ENCODE results near the gene RCAN1. TPM values are rescaled to one million over a fixed set of nuclear protein-coding genes. Genes with fewer than 3 reads are reported as not detected.
A peak's percentile ranks its signal among the peaks of the same experiment; 100 is the strongest.

RCAN1 gene
- total and polyA plus RNA-seq, 9 of the 15 experiments (the other 6 are each of a cell fraction or from before 2014, with no cell fraction given): 4.4 to 16.5 (median 12.3) TPM

DNA sequence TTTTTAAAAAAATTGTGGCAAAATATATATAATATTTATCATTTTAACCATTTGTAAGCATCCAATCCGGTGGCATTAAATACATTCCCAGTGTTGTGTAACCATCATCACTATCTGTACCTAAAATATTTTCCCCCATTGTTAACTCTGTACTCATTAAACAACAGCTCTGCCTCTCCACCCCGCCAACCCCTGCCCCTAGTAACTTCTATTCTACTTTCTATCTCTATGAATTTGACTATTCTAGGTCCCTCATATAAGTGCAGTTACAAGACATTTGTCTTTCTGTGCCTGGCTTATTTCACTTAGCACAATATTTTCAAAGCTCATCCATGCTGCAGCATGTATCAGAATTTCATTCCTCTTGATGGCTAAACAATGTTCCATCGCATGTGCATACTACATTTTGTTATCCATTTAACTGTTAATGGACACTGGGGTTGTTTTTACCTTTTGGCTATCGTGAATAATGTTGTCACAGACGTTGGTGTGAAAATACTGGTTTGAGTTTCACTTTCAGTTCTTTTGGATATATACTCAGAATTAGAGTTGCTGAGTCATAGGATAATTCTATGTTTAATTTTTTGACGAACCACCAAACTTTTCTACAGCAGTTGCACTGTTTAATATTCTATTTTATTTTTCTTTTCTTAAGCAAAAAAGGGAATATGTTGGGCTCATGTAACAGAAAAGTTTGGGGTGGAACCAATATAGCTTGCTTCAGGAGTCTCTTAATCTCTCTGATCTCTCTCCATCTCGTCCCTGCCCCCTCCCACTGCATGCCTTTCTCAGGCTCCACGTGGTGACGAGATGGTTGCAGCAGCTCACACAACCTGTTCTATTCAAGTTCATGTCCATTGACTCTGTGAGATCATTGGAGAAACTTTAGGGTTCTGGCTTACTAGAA lies 25.2 kb upstream of the RCAN1 start (continued):
- no peak for TF ChIP-seq ZC3H8 (IDR thresholded peaks at IDR 0.05)
- TF ChIP-seq SMC3 (conservative IDR thresholded peaks at IDR 0.05; ENCODE audit: insufficient read depth, low read depth, low read length): no peak
- TF ChIP-seq NCOA2 (IDR thresholded peaks at IDR 0.05; ENCODE audit: partially characterized antibody in 2 of 2): no peak
- TF ChIP-seq L3MBTL2 (IDR thresholded peaks at IDR 0.05): peak; percentile 95
- TF ChIP-seq ZNF77 (CRISPR knock-in tag; IDR thresholded peaks at IDR 0.05): no peak
- TF ChIP-seq, protein P1, sequence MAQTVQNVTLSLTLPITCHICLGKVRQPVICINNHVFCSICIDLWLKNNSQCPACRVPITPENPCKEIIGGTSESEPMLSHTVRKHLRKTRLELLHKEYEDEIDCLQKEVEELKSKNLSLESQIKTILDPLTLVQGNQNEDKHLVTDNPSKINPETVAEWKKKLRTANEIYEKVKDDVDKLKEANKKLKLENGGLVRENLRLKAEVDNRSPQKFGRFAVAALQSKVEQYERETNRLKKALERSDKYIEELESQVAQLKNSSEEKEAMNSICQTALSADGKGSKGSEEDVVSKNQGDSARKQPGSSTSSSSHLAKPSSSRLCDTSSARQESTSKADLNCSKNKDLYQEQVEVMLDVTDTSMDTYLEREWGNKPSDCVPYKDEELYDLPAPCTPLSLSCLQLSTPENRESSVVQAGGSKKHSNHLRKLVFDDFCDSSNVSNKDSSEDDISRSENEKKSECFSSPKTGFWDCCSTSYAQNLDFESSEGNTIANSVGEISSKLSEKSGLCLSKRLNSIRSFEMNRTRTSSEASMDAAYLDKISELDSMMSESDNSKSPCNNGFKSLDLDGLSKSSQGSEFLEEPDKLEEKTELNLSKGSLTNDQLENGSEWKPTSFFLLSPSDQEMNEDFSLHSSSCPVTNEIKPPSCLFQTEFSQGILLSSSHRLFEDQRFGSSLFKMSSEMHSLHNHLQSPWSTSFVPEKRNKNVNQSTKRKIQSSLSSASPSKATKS (CRISPR knock-in tag; IDR thresholded peaks at IDR 0.05): no peak
- TF ChIP-seq MYC (IDR thresholded peaks at IDR 0.05; ENCODE audit: low read depth, low read length): peak; percentile 97
- TF ChIP-seq MYC (CRISPR knock-in tag; IDR thresholded peaks at IDR 0.05; ENCODE audit: borderline replicate concordance, low read depth): no peak
- peak; percentile 69; the same call in 1 of the 2 replicates for TF ChIP-seq TEAD2 (tag; IDR thresholded peaks at IDR 0.05)
- no peak for TF ChIP-seq ZNF408 (CRISPR knock-in tag; IDR thresholded peaks at IDR 0.05; ENCODE audit: low read depth)
- TF ChIP-seq ZFPM2 (CRISPR knock-in tag; IDR thresholded peaks at IDR 0.05): no peak
- TF ChIP-seq ZZZ3 (IDR thresholded peaks at IDR 0.05): no peak
- no peak for TF ChIP-seq ZNF764 (CRISPR knock-in tag; IDR thresholded peaks at IDR 0.05; ENCODE audit: low read depth)
- TF ChIP-seq, protein P2, sequence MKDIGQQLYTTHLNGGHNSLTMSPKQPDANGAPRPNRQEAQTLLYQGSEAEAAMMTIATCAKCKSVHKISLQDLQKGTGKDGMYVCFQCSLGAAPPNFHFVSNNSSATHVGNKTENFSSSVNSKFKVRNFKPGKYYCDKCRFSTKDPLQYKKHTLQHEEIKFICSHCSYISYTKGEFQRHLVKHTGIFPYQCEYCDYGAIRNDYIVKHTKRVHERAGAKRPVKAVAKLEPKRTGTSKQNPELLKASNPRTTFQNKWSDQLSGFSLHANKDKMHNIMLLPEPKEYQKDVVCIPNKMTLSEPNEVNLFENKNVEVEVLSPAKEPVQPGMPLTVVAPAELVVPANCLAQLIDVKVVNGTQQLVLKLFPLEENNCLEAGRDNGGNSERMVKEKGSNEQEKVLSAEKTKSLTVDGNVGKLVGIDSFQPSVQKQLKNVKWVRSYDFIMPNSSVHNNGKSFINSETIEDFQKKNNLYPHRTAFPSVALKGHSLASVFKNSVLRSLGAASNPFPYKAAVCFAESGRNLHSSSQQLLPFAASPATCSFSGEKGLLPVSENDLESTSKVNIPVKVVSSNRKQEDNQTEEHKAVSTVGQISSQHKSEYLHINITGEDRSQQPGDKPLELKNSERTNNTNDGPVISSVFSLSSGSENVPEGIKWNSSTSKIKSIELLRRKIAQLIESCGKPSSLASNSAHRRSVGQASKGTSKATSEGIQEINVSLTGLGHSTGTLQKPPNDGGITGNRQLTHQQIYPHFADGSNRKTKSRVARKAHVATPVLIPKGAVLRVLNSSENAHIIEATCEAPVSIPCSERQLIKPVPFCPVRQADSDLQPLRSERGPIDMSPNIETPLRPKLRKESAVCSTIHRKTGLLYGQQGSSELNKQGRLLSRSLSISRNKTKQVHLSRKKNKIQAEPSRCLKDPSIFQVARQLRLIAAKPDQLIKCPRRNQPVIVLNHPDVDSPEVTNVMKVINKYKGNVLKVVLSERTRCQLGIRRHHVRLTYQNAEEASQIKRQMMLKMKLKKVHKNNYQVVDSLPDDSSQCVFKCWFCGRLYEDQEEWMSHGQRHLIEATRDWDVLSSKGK (CRISPR knock-in tag; IDR thresholded peaks at IDR 0.05): no peak
- no peak for TF ChIP-seq PTTG1 (tag; IDR thresholded peaks at IDR 0.05; ENCODE audit: low read depth)
- 0 out of 2 replicates have a peak, but pooled peaks have one; percentile 16 for TF ChIP-seq TEAD4 (IDR thresholded peaks at IDR 0.05; ENCODE audit: low read length)
- no peak for TF ChIP-seq TEAD4 (CRISPR knock-in tag; IDR thresholded peaks at IDR 0.05; ENCODE audit: borderline replicate concordance)
- TF ChIP-seq, protein P3, sequence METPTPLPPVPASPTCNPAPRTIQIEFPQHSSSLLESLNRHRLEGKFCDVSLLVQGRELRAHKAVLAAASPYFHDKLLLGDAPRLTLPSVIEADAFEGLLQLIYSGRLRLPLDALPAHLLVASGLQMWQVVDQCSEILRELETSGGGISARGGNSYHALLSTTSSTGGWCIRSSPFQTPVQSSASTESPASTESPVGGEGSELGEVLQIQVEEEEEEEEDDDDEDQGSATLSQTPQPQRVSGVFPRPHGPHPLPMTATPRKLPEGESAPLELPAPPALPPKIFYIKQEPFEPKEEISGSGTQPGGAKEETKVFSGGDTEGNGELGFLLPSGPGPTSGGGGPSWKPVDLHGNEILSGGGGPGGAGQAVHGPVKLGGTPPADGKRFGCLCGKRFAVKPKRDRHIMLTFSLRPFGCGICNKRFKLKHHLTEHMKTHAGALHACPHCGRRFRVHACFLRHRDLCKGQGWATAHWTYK (CRISPR knock-in tag; IDR thresholded peaks at IDR 0.05): no peak
- TF ChIP-seq, protein P4, sequence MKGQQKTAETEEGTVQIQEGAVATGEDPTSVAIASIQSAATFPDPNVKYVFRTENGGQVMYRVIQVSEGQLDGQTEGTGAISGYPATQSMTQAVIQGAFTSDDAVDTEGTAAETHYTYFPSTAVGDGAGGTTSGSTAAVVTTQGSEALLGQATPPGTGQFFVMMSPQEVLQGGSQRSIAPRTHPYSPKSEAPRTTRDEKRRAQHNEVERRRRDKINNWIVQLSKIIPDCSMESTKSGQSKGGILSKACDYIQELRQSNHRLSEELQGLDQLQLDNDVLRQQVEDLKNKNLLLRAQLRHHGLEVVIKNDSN (CRISPR knock-in tag; IDR thresholded peaks at IDR 0.05): 0 out of 2 replicates have a peak, but pooled peaks have one; percentile 40
- 0 out of 2 replicates have a peak, but pooled peaks have one; percentile 9 for TF ChIP-seq NCOA1 (IDR thresholded peaks at IDR 0.05; ENCODE audit: low read depth)
- no peak for TF ChIP-seq ESRRB (CRISPR knock-in tag; IDR thresholded peaks at IDR 0.05; ENCODE audit: borderline replicate concordance)
